H9 (cell line): ENCODE results near the gene C2orf49. TPM values are rescaled to one million over a fixed set of nuclear protein-coding genes. Genes with fewer than 3 reads are reported as not detected.

Experiments
- DNase-seq: peaks from one replicate; pipeline ENCODE4 v3.0.0-alpha.2; 2017
- H2AFZ ChIP-seq: one replicate; pipeline ENCODE4 v1.6.1; 2013; ENCODE audit warnings: mild to moderate bottlenecking, low read length, control low read depth, moderate library complexity
- H2AK5ac ChIP-seq: 2 replicates; pipeline ENCODE4 v1.6.1; 2013; ENCODE audit warnings: low read length, control low read depth, mixed read lengths; ENCODE audit not compliant: insufficient read length
- H2BK120ac ChIP-seq: one replicate; pipeline ENCODE4 v1.6.1; 2013; ENCODE audit warnings: low read depth, mild to moderate bottlenecking, low read length, control low read depth, inconsistent platforms; ENCODE audit not compliant: poor library complexity, severe bottlenecking
- H2BK12ac ChIP-seq: 2 replicates; pipeline ENCODE4 v1.6.1; 2013; ENCODE audit warnings: low read length, control low read depth, mixed read lengths, low read depth; ENCODE audit not compliant: insufficient read length
- H2BK15ac ChIP-seq: 2 replicates; pipeline ENCODE4 v1.6.1; 2013; ENCODE audit warnings: low read depth, low read length, control low read depth
- H2BK20ac ChIP-seq: one replicate; pipeline ENCODE4 v1.6.1; 2013; ENCODE audit warnings: low read depth, mild to moderate bottlenecking, low read length, control low read depth, inconsistent platforms; ENCODE audit not compliant: poor library complexity, severe bottlenecking
- H2BK5ac ChIP-seq: 2 replicates; pipeline ENCODE4 v1.6.1; 2013; ENCODE audit warnings: low read length, control low read depth, mixed read lengths; ENCODE audit not compliant: insufficient read length
- H3K14ac ChIP-seq: 2 replicates; pipeline ENCODE4 v1.6.1; 2013; ENCODE audit warnings: low read length, control low read depth; ENCODE audit not compliant: insufficient read depth
- H3K18ac ChIP-seq: 2 replicates; pipeline ENCODE4 v1.6.1; 2013; ENCODE audit warnings: low read depth, mild to moderate bottlenecking, mixed read lengths, low read length, control low read depth; ENCODE audit not compliant: insufficient read length
- H3K23ac ChIP-seq: 2 replicates; pipeline ENCODE4 v1.6.1; 2013; ENCODE audit warnings: low read length, control low read depth, mixed read lengths, low read depth; ENCODE audit not compliant: insufficient read length
- H3K23me2 ChIP-seq: 2 replicates; pipeline ENCODE4 v1.6.1; 2013; ENCODE audit warnings: low read depth, mild to moderate bottlenecking, mixed read lengths, low read length, control low read depth; ENCODE audit not compliant: insufficient read length, poor library complexity, severe bottlenecking
- H3K27ac ChIP-seq: 2 replicates; pipeline ENCODE4 v1.5.1; 2013; ENCODE audit warnings: low read length, control low read depth, mixed read lengths, low read depth; ENCODE audit not compliant: insufficient read length
- H3K27me3 ChIP-seq: 2 replicates; pipeline ENCODE4 v1.6.1; 2013; ENCODE audit warnings: low read length, control low read depth, inconsistent platforms; ENCODE audit not compliant: insufficient read depth
- H3K4ac ChIP-seq: 2 replicates; pipeline ENCODE4 v1.6.1; 2013; ENCODE audit warnings: low read depth, mild to moderate bottlenecking, control low read depth, inconsistent platforms, low read length, moderate library complexity
- H3K4me1 ChIP-seq: 2 replicates; pipeline ENCODE4 v1.6.1; 2013; ENCODE audit warnings: low read length, control low read depth, inconsistent platforms; ENCODE audit not compliant: insufficient read depth
- H3K4me2 ChIP-seq: 2 replicates; pipeline ENCODE4 v1.6.1; 2013; ENCODE audit warnings: low read length, control low read depth, mixed read lengths; ENCODE audit not compliant: insufficient read length, insufficient read depth
- H3K56ac ChIP-seq: 2 replicates; pipeline ENCODE4 v1.6.1; 2013; ENCODE audit warnings: low read depth, mild to moderate bottlenecking, mixed read lengths, low read length, control low read depth; ENCODE audit not compliant: insufficient read length
- H3K79me1 ChIP-seq: 2 replicates; pipeline ENCODE4 v1.6.1; 2013; ENCODE audit warnings: low read depth, mild to moderate bottlenecking, moderate library complexity, low read length, control low read depth, inconsistent platforms; ENCODE audit not compliant: insufficient read depth, poor library complexity, severe bottlenecking
- H3K79me2 ChIP-seq: 2 replicates; pipeline ENCODE4 v1.6.1; 2013; ENCODE audit warnings: low read length, control low read depth, inconsistent platforms; ENCODE audit not compliant: insufficient read depth
- H3K9ac ChIP-seq: 2 replicates; pipeline ENCODE4 v1.6.1; 2013; ENCODE audit warnings: low read length, control low read depth, mixed read lengths; ENCODE audit not compliant: insufficient read length; ENCODE audit errors: extremely low read depth
- H3K9me3 ChIP-seq: one replicate; pipeline ENCODE4 v1.6.1; 2013; ENCODE audit warnings: low read depth, low read length, inconsistent platforms; ENCODE audit not compliant: control insufficient read depth
- H3T11ph ChIP-seq: one replicate; pipeline ENCODE4 v1.6.1; 2013; ENCODE audit warnings: mild to moderate bottlenecking, low read length, control low read depth, inconsistent platforms
- H4K20me1 ChIP-seq: one replicate; pipeline ENCODE4 v1.6.1; 2013; ENCODE audit not compliant: control insufficient read depth, insufficient read length, insufficient read depth
- H4K5ac ChIP-seq: 2 replicates; pipeline ENCODE4 v1.6.1; 2013; ENCODE audit warnings: low read depth, mild to moderate bottlenecking, mixed read lengths, low read length, control low read depth; ENCODE audit not compliant: insufficient read length
- H4K8ac ChIP-seq: replicated peaks from 2 replicates; pipeline ENCODE4 v1.6.1; 2013; ENCODE audit warnings: low read length, control low read depth, mixed read lengths, low read depth; ENCODE audit not compliant: insufficient read length
- H4K91ac ChIP-seq: 2 replicates; pipeline ENCODE4 v1.6.1; 2013; ENCODE audit warnings: low read depth, mild to moderate bottlenecking, moderate library complexity, mixed read lengths, low read length, control low read depth; ENCODE audit not compliant: insufficient read length
- H3K27ac Mint-ChIP-seq, 3 experiments: 2 replicates in 2 of 3; 3 replicates in 1 of 3; pipeline ENCODE4 v1.8.0; 2020 to 2021; ENCODE audit warnings: mixed read lengths in 3 of 3, mild to moderate bottlenecking in 1 of 3, moderate library complexity in 1 of 3
- H3K27me3 Mint-ChIP-seq: 2 replicates; pipeline ENCODE4 v1.8.0; 2021; ENCODE audit warnings: low read depth, mild to moderate bottlenecking, moderate library complexity, mixed read lengths
- H3K36me3 Mint-ChIP-seq, 3 experiments: 2 replicates in 2 of 3; 3 replicates in 1 of 3; pipeline ENCODE4 v1.8.0; 2020 to 2021; ENCODE audit warnings: low read depth in 3 of 3, mixed read lengths in 3 of 3; ENCODE audit not compliant: insufficient read depth in 1 of 3
- H3K4me1 Mint-ChIP-seq, 2 experiments: 2 replicates each; pipeline ENCODE4 v1.8.0; 2020; ENCODE audit warnings: mixed read lengths in 2 of 2
- H3K4me3 Mint-ChIP-seq, 2 experiments: 2 replicates in 1 of 2; 3 replicates in 1 of 2; pipeline ENCODE4 v1.8.0; 2020 to 2021; ENCODE audit warnings: mild to moderate bottlenecking in 2 of 2, mixed read lengths in 2 of 2, moderate library complexity in 1 of 2
- H3K9me3 Mint-ChIP-seq, 2 experiments: 2 replicates in 1 of 2; 3 replicates in 1 of 2; pipeline ENCODE4 v1.8.0; 2020; ENCODE audit warnings: mild to moderate bottlenecking in 2 of 2, mixed read lengths in 2 of 2, moderate library complexity in 1 of 2
- WGBS: extraction: QIAGEN DNeasy Blood & Tissue Kit; methylation state at CpG from one replicate; pipeline ENCODE4 v1.1.7; 2013; ENCODE audit warnings: missing lambda C conversion rate, low lambda C conversion rate, mixed read lengths; ENCODE audit not compliant: insufficient read length; ENCODE audit errors: extremely low coverage; 5-methylcytosine and 5-hydroxymethylcytosine counted together
- total RNA-seq: library from RNA; stranded (reverse); gene quantifications from 2 replicates; pipeline ENCODE4 v1.2.1, GENCODE V29; 2021
- TF ChIP-seq, protein P1 (sequence below): fragments of 200-600 bp; sonication (generic); conservative IDR thresholded peaks from 3 replicates; pipeline ENCODE4 v1.8.0; 2021; ENCODE audit warnings: antibody characterized with exemption, mild to moderate bottlenecking

C2orf49 gene
- total RNA-seq, 1 experiment from 2014 or later = 18.8 TPM

GRCh38 chr2:105384216-105384615 lies 46.9 kb downstream of the C2orf49 start:
- Mint-ChIP-seq H3K27ac (no peak overlapping the region), H3K4me1 (no peaks in the 10 kb centered on the region), H3K9me3 (no peaks in the 10 kb centered on the region), H3K27me3 (no peaks in the 10 kb centered on the region; the same call in 1 of the 2 replicates), H3K4me3 (no peak overlapping the region), H3K36me3 (peaks cover 7 to 57% (median 44%) of the 10 kb centered on the region in 3 experiments)
- Histone ChIP-seq H2BK20ac (no peak overlapping the region), H2BK120ac (no peak overlapping the region), H3K14ac (no peak overlapping the region), H2AFZ (no peak overlapping the region), H3K56ac (no peak overlapping the region), H3K23me2 (no peaks in the 10 kb centered on the region), H3K9ac (no peak overlapping the region), H3T11ph (no peak overlapping the region), H3K27me3 (no peaks in the 10 kb centered on the region), H3K23ac (no peak overlapping the region), H3K4me2 (no peak overlapping the region), H4K5ac (no peak overlapping the region), H4K20me1 (no peaks in the 10 kb centered on the region), H2AK5ac (no peak overlapping the region), H2BK15ac (no peak overlapping the region), H4K91ac (no peak overlapping the region), H3K79me2 (no peaks in the 10 kb centered on the region), H2BK12ac (no peak overlapping the region), H2BK5ac (no peak overlapping the region), H3K4ac (no peak overlapping the region), H3K27ac (no peak overlapping the region), H3K18ac (no peak overlapping the region), H3K9me3 (no peaks in the 10 kb centered on the region), H3K79me1 (no peaks in the 10 kb centered on the region), H4K8ac (no peak overlapping the region), H3K4me1 (no peaks in the 10 kb centered on the region)
- TF ChIP-seq, protein P1, sequence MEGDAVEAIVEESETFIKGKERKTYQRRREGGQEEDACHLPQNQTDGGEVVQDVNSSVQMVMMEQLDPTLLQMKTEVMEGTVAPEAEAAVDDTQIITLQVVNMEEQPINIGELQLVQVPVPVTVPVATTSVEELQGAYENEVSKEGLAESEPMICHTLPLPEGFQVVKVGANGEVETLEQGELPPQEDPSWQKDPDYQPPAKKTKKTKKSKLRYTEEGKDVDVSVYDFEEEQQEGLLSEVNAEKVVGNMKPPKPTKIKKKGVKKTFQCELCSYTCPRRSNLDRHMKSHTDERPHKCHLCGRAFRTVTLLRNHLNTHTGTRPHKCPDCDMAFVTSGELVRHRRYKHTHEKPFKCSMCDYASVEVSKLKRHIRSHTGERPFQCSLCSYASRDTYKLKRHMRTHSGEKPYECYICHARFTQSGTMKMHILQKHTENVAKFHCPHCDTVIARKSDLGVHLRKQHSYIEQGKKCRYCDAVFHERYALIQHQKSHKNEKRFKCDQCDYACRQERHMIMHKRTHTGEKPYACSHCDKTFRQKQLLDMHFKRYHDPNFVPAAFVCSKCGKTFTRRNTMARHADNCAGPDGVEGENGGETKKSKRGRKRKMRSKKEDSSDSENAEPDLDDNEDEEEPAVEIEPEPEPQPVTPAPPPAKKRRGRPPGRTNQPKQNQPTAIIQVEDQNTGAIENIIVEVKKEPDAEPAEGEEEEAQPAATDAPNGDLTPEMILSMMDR = no peak
- no peak for DNase-seq
- WGBS = no CpG with 5 or more reads among the region's 7 CpGs
